Measurements from ENCODE around the gene MTSS2. TPM values are rescaled to one million over a fixed set of nuclear protein-coding genes. Genes with fewer than 3 reads are reported as not detected.

Gene MTSS2
- total RNA-seq, 1 donor from 2014 or later, result 102 TPM

- Mint-ChIP-seq H3K27ac (no peak overlapping the region), H3K27me3 (ENCODE audit: low read depth) (no peaks in the 10 kb centered on the region), H3K36me3 (peaks cover 22% of the 10 kb centered on the region), H3K4me1 (peaks cover 8% of the 10 kb centered on the region), H3K9me3 (peaks cover 3% of the 10 kb centered on the region), H3K4me3 (no peak overlapping the region)
- DNase-seq (ENCODE audit: low spot score in 2 of 2, unreplicated experiment in 2 of 2), result no peak
- no peak for TF ChIP-seq CTCF (IDR thresholded peaks at IDR 0.05; ENCODE audit: unreplicated experiment)
Measured at GRCh38 chr16:70662991-70663523, 22.8 kb downstream of the MTSS2 start.

GRCh38 chr16:70661918-70662641 is 23.8 kb downstream of the MTSS2 start:
- Mint-ChIP-seq H3K36me3 (peaks cover 13% of the 10 kb centered on the region), H3K4me1 (peaks cover 8% of the 10 kb centered on the region), H3K4me3 (no peak overlapping the region), H3K9me3 (peaks cover 3% of the 10 kb centered on the region), H3K27ac (peak overlapping the region; percentile 39), H3K27me3 (ENCODE audit: low read depth) (no peaks in the 10 kb centered on the region)
- no peak for TF ChIP-seq CTCF (IDR thresholded peaks at IDR 0.05; ENCODE audit: unreplicated experiment)
- DNase-seq (ENCODE audit: low spot score in 2 of 2, unreplicated experiment in 2 of 2), result no peak

GRCh38 chr16:70661534-70661917 is 24.3 kb downstream of the MTSS2 start:
- H3K9me3 Mint-ChIP-seq, result peaks cover under 1% of the 10 kb centered on the region
- H3K4me1 Mint-ChIP-seq, result peaks cover 8% of the 10 kb centered on the region
- H3K36me3 Mint-ChIP-seq, result peaks cover 10% of the 10 kb centered on the region
- H3K27ac Mint-ChIP-seq, result peak overlapping the region; percentile 39
- H3K27me3 Mint-ChIP-seq (ENCODE audit: low read depth), result no peaks in the 10 kb centered on the region
- H3K4me3 Mint-ChIP-seq, result no peak overlapping the region
- DNase-seq (ENCODE audit: low spot score in 2 of 2, unreplicated experiment in 2 of 2), result no peak
- no peak for TF ChIP-seq CTCF (IDR thresholded peaks at IDR 0.05; ENCODE audit: unreplicated experiment)

- Mint-ChIP-seq H3K9me3 (no peaks in the 10 kb centered on the region), H3K27ac (no peak overlapping the region), H3K4me3 (no peak overlapping the region), H3K27me3 (ENCODE audit: low read depth) (no peaks in the 10 kb centered on the region), H3K4me1 (peaks cover 8% of the 10 kb centered on the region), H3K36me3 (peaks cover 3% of the 10 kb centered on the region)
- DNase-seq (ENCODE audit: low spot score in 2 of 2, unreplicated experiment in 2 of 2), result no peak
- no peak for TF ChIP-seq CTCF (IDR thresholded peaks at IDR 0.05; ENCODE audit: unreplicated experiment)
Measured at GRCh38 chr16:70660672-70661350, 25.0 kb downstream of the MTSS2 start.

GRCh38 chr16:70659953-70660671 is 25.7 kb downstream of the MTSS2 start:
- no peak for TF ChIP-seq CTCF (IDR thresholded peaks at IDR 0.05; ENCODE audit: unreplicated experiment)
- Mint-ChIP-seq H3K4me1 (peaks cover 8% of the 10 kb centered on the region), H3K27me3 (ENCODE audit: low read depth) (no peaks in the 10 kb centered on the region), H3K27ac (no peak overlapping the region), H3K36me3 (no peaks in the 10 kb centered on the region), H3K9me3 (no peaks in the 10 kb centered on the region), H3K4me3 (no peak overlapping the region)
- no peak for DNase-seq (ENCODE audit: low spot score in 2 of 2, unreplicated experiment in 2 of 2)

All from mesothelial cell of epicardium (in vitro differentiated cells).